CD4-positive, alpha-beta T cell treated with Interleukin-10 for 1 hour (primary cell): ENCODE results near the gene RBL2.

Experiments used
- DNase-seq: peaks from one replicate; pipeline ENCODE4 v3.0.0-alpha.2; 2020

Gene RBL2

DNA sequence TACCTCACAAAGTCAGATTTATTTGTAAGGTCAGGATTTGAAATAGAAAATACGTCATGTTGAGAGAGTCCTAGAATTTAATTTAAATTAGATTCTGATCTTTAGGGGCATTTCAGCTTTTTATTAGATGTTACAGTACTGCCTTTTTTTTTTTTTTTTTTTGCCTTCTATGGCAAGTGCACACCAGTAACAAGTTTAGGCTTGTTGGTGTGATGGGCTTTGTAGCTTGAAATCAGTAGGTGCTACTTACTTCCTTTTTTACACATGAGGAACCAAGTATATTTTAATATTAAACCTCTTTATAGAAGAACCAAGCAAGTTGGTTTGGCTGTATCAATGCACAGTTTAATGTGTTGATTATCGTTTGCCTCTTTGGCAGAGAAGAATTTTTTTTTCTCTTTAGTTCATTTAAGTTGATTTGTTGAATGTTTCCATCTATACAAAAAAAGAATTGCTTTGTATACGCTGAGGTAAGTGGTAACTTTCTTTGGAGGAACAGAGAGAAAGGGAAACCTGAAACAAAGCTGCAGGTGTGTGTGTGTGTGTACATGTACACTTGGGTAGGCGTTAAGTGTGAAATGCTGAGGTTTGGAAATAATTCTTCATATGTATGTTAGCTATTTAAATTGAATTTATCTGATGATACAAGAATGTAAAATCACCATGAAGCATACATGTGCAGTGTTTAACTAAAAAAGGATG, 15.7 kb downstream of the RBL2 start:
- no peak for DNase-seq

DNA sequence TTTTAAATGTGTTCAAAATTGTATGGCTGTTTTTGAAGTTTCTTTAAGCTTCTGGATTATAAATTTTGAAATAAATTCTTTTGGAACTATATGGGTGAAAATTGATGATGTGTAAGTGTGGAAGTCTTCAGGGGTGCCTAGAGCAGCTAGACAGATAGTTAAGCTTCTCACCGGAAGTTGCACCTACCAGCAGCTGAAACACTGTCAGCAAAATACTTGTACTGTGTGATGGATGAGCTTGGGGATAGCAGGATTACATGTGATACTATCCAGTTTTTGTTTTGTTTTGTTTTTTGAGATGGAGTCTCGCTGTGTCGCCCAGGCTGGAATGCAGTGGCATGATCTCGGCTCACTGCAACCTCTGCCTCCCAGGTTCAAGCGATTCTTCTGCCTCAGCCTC, 19.7 kb downstream of the RBL2 start:
- peak; percentile 49 for DNase-seq

DNA sequence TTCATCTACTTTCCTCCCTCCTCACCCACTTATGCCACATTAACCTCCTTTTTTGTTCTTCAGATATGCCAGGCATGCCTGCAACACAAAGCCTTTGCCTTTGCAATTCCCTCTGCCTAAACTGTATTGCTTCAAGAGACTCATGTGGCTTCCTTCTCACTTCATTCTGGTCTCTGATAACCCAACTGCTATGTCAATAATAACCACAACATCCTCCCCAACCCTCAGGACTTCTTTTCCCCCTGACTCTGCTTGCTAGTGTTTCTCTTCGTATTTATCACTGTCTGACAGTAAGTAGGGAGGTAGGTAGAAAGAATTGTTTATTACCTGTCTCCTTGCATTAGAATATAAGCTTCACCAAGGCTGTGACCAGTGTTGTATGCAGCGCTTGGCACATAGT, 22.4 kb downstream of the RBL2 start:
- DNase-seq: peak; percentile 75

DNA sequence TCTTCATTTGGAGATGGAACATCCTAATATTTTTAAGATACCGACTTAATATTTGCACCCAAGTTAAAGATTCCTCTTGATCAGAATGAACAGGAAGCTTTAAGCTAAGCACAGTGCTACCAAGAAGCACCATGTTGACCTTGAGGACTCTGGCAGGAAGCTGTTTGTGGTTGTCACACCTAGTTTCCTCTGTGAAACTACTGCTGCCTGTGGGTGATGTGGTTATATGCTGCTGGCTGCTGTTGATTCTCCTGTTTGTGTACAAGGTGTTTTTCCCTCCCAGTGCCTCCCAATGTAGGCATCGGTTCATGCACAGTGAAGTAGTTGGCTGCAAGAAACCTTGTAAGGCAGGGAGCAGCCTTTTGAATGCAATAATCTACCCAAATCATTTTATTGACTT, 23.4 kb downstream of the RBL2 start:
- DNase-seq: peak; percentile 85

DNA sequence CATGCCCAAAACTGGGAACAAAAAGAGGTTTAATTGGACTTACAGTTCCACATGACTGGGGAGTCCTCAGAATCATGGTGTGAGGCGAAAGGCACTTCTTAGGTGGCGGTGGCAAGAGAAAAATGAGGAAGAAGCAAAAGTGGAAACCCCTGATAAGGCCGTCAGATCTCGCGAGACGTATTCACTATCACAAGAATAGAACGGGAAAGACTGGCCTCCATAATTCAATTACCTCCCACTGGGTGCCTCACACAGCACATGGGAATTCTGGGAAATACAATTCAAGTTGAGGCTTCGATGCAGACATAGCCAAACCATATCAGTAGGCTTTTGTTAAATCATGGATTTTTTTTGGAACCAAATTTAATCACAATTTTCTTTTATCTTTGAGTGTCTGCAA, 24.4 kb downstream of the RBL2 start:
- DNase-seq: no peak

DNA sequence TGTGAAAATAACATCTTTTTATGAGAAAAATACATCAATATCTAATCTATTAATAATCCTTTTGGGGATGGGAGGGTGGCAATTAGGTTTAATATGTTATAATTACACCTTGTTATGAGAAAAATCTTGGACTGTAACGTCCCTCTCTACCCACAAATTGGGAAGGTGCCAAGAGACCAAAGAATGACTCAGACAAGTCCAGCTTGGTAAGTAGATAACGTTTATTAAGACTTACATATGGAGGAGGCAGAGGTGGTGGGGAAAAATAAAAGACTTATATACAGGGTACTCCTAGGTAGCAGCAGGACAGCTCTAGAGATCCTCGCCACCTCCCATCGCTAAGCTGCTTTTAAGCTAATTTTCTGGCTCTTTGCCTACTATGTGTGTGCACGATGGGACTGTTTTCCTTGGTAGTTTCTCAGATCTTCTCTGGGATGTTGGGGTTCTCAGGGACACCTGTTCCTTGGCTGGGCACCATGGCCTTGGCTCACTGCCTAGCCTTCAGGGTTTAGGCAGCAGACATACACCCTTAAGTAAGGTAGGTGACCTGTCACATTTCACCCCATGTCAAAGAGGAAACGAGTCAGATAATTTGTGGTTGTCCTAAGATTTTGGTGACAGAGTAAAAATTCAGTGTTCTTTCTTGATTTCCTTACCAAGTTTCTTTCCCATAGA, 31.5 kb downstream of the RBL2 start:
- no peak for DNase-seq

DNA sequence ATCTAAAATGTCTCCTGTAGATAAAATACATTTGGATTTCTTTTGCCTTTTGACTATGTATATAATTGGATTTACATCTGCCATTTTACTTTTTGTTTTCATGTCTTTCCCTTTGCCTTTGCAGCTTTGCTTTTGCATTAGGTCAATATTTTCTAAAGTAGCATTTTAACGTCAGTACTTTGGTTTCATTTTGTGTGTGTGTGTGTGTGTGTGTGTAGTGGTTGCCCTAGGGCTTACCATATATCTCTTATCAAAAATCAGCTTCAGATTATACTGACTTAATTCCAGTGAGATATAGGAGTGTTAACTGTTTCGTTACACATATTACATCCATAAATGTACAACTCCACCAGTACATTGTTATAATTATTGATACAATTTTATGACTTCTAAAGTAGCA, 42.6 kb downstream of the RBL2 start:
- no peak for DNase-seq

DNA sequence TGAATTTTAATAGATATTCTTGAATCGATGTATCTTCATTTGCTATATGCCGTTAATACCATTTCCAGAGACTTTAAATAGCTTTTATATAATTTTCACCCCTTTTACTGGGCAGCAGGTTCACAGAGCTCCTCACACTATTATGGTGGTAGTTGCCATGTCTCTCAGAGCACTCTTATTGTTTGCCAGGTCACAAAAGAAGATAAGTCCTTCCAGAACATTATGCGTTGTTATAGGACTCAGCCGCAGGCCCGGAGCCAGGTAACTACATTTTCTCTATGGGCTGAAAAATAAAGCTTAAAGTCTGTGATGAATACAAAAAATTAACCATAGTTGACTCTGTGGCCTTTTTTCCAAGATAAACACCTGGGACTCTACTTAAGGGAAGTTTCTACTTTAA, 44.7 kb downstream of the RBL2 start:
- no peak for DNase-seq

DNA sequence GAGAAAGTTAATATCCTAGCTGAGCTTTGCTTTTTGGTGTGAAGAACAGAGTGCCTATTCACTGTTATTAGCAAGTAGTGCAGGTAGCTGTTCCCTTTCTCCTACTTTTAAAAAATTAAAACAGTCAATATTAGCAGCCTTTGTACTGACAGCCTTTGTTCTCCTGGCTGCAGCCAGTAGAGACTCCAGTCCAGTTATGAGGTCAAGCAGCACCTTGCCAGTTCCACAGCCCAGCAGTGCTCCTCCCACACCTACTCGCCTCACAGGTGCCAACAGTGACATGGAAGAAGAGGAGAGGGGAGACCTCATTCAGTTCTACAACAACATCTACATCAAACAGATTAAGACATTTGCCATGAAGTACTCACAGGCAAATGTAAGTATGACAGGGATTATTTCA, 46.1 kb downstream of the RBL2 start:
- DNase-seq: no peak

DNA sequence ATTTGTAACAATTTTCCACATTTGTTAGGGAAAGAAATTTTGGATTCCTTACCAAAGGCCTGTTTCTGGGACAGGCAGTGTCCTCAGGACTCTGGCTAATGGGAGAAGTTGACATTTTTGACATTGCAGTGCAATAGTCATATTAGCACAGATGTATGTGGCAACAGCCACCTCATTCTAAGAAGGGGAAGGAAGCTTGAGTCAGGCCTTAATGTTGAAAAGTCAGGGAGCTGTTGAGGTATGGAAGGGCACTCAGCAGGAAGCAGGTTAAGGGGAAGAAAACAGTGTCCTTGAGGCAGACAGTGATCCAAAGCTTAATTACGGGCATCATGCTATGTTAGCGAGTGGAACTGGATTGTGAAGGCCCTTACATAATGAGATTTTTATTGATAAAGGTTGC, 47.9 kb downstream of the RBL2 start:
- no peak for DNase-seq

DNA sequence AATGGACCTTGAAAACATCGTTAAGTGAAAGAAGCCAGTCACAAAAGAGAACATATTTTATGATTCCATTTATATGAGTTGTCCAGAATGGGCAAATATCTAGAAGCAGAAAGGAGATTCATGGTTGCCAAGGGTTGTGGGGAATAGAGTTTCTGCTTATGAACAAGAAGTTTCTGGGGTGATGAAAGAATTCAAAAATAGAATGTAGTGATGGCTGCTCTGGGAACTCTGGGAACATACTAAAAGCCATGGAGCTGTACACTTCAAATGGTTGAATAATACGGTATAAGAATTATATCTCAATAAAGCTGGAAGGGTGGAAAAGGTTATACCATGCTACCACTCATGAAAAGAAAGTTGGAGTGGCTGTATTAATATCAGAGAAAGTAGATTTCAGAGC, 50.3 kb downstream of the RBL2 start:
- DNase-seq: no peak

DNA sequence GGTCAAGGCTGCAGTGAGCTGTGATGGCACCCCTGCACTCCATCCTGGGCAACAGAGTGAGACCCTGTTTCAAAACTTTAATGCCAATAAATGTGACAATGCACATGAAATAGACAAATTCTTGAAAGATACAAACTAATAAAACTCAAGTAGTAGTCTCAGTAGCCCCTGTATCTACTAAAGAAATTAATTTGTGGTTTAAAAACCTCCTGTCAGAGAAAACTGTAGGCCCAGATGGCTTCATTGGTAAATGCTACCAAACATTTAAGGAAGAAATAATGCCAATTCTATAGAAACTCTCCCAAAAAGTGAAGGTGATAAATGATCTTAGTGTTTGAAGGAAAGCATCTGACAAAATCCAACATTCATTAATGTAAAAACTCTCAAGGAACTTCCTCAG, 52.0 kb downstream of the RBL2 start:
- DNase-seq: no peak

DNA sequence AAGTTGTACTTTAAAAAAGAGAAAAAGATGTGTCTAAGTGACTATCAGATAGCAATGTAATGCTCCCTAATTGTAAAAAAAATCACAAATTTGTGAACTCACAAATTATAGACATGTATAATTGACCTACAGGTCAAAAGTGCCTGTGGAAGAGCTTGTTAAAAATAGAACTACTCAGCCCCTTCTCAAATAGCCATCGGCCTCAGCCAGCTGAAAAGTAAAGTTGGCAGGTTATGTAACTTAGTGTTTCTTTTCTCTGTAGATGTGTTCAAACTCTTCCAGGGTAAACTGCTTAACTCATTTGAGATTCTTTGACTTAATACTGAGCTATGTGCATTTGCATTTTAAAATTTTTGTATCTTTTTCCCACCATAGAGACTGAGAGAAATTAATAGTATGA, 55.5 kb downstream of the RBL2 start:
- no peak for DNase-seq

DNA sequence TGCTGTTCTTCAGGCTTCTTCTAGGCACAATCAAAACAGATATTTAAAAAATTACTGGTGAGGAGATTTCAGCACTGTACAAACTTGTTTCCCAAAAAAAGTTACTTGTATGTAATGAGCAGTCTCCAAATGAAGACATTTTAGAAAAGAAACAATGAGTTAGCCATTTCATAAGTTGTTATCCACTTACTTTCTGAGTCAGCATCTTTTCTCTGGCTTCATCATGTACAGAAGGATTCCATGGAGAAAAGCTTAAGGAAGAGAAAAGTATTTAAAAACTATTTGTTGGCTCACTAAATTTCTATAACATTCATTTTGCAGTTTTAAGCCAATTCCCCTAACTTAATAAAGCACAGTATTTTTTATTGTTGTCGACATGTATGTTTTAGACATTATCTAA, 58.2 kb downstream of the RBL2 start:
- no peak for DNase-seq

DNA sequence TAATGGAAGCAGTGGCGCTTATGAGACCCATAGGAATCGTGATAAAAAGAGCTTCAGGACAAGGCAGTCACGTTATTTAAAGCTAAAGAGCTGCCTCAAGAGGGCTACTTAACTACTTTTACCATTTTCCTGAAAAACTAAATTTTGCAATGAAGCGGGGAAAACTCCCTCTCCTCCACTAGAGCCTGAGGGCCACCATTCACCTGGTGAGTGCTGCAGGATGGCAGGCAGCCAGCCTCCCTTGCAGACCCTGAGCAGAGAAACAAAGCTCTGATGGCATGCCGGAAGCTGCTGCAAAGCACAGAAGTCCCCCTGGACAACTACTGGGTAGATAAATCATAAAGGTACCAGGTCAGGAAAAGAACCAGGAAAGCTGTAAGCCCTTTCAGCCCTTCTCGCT, 60.4 kb downstream of the RBL2 start:
- no peak for DNase-seq

DNA sequence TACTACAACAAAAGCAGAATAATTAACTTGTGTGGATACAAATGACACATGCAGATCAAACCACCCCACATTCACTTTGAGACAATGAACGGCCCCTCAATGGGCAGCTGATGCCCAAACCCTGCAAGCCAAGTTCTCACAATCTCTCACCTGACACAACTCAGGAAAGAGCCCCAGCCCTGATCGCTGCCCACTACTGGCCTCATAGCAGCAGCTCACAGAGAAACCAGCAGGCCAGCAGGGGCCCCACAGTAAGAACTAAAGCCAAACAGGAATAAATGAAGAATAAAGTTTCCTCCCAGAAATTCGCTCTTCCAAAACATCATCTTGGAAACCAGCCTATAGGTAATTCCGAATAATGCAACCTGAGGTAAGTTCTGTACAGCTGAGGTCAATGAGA, 61.1 kb downstream of the RBL2 start:
- no peak for DNase-seq

DNA sequence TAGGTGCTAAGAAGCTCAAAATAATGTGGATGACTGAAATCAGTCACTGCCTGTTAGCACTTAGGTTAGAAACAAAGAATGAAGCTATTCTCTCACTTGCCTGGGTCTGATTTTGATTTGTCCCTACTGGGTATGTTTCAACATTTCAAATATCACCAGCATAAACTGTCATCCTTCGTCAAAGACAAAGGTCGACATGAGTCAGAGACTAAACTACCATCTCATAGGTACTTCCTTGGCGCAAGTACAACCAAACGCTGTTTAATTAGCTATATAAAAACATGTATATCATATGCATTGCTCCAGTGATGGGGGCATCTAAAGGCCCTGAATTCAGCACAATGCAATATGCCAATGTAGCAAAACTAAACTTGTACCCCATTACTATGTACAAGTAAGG, 64.7 kb downstream of the RBL2 start:
- DNase-seq: no peak

DNA sequence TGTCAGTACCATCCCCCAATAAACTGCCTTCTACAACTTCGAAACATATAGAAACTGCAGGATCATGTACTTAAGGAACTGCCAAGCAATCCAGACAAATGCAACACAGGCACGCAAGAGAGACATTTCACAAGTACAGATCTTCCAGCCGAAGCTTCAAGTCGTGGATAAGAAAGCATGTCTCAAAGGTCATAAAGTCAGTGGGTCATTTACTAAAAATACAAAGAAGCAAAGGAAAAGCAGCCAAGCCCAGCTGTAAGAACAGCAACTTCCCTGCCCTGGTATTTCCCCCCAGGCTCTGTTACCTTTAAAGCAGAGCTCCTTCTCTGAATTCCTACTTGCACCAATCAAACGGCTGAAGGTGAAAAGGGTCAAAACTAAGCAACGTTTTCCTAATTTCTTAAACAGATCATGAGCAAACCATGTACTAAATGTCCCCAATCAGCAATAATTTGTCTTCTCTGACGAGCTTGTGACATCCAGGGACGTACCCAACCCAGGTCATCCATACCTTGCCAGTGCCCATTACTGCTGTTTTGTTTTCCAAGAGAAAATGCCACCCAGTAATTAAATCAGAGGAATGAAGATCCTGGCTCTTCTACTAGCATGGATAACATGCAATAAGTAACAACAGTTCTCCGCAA, 67.1 kb downstream of the RBL2 start:
- DNase-seq: no peak

DNA sequence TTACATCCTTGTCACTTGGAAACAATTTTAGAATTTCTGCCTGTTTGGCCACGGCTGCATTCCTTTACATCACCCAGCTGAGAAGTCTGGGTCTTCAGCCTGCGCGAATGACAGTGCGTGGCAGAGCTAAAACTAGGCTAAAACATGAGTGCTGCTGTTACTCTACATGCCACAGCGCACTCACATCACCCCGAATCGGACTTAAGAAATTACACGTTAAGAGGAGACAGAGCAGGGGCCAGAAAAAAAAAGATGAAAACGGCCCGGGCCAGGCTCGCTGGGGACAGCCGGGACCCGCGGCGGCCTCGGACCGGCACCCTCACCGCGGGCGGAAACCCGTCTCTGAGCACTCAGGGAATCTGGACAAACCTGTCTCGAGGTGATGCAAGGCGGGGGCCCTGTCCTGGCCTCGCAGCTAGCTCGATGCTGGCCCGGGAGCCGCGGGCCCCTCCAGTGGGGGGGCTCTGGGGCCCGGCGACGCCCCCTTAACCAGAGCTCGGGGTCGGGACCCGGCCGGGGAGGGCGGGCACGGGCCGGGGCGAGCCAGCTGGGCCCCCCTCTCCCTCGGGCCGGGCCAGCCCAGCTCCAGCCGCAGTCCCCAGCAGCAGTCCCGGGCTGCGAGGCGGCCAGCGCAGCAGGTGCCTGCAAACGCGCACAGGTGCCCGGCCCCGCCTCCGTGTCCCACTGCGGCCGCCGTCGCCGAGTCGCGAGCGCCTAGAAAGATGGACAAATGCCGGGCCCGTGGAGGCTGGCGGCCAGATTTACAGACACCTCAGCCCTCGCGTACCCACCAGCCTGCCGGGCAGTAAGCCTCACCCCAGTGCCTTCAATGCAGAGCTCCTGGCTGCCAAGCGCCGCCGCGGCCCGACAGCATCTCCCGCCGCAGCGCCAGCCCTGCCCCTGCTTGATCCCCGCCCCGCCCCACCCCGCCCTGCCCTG, 68.3 kb downstream of the RBL2 start, which contains the start of gene AKTIP:
AKTIP (minus strand) TSS at position 879 of the 939 bp plus-strand sequence. CDS start 2,950 bp downstream, outside the sequence.
- DNase-seq: peak; percentile 24

DNA sequence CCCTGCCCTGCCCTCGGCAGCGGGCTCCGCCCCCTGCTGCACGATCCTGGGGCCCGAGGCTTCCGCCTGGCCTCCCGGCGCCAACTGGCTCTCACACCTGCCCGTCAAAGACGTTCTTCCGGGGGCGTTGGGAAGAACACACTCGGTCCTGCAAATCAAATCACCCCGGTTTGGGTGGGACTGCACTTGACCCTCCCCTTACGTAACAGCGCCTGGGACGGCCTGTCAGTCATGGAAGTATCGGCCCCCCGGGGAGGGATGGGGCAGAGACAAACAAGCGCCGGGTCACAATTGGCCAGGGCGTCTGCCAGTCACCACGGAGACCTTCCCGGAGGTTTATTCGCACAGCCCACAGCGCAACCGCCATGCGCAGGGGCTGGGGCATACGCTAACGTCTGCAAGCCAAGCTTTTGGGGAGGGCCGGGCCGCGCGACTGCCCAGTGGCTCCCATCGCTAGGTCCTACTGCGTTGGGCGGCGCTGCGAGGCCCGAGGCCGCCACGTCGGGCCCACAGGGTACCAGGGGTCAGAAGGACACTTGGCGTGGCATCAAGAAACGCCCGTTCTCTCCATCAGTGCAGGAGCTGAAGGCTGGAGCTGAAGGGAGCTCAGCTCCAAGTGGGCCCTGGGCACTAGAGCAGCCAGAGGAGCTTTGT, 69.1 kb downstream of the RBL2 start:
- peak; percentile 100 for DNase-seq

DNA sequence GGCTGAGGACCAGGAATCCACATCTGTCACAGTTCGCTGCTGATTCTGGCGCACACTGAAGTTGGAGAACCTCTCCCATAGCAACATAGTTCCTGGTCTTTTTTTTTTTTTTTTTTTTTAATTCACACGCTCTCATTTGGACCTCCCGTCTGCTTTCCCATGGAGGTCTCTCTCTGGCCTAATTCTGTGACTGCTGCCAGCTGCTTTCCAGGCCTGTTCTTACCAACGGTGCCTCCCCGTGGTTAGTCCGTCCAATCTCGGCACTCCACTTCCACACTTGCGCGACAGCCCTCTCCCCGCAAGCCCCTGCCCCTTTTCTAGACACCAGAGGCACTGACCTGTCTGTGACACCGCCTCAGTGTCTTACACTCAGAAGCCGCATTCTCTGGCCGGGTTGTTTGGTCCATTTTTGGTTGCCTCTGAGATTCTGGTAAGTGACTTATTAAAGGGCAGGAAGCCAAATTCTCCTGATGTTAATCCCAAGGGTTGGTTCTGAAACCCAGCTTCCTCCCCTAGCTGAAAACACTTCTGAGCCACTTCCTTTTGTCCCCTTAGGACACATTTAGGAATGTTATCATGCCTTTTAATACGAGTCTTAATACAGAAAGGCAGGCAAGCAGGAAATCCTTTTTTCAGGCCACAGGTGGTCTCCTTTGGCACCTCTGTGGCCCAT, 69.9 kb downstream of the RBL2 start:
- DNase-seq: peak; percentile 38

DNA sequence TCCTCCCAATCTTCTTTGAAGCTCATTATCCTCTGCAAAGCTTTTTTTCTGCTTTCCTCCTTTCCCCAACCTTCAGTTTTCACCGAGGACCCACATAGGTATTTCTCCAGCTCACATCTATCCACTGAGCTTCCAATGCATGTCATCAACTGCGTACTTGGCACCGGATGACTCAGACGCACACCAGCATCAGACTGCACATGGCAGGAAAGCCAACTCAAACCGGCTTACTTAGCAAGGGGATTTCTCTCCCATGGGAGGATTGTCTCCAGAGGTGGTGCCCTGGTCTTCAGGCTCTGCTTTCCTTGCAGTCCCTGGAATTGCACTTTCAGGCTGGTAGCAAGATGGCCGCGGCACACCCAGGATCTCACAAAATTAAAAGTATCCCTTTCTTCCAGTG, 70.4 kb downstream of the RBL2 start:
- DNase-seq: peak; percentile 23
